GM12878 (cell line): ENCODE measurements around the gene GRK5. TPM values are rescaled to one million over a fixed set of nuclear protein-coding genes. Genes with fewer than 3 reads are reported as not detected.

ENCODE experiments used
- ATAC-seq: fragments of 200-7000 bp; cut with Tn5 transposase; 3 replicates; pipeline ENCODE4 v1.9.1; 2020; ENCODE audit warnings: mild to moderate bottlenecking, moderate library complexity
- BruUV-seq: library from RNA; stranded (reverse); fragments of 400-500 nt; replicated peaks from 2 replicates; lab custom pipeline; 2021; lab: Mats Ljungman, UMichigan
- CTCF ChIA-PET: fragments of 300-600 bp; sonication (Branson Sonifier 250); formaldehyde crosslinking; extraction: SDS; loops from one replicate; lab custom pipeline; 2021; ENCODE audit warnings: inconsistent platforms; lab: Yijun Ruan, JAX
- POLR2A ChIA-PET: fragments of 350-600 bp; formaldehyde crosslinking; extraction: SDS; loops from one replicate; lab custom pipeline; 2021; ENCODE audit warnings: inconsistent platforms; lab: Charles Lee
- RAD21 ChIA-PET: fragments of 300-600 bp; sonication (Branson Sonifier 250); formaldehyde crosslinking; loops from one replicate; lab custom pipeline; 2023; ENCODE audit warnings: antibody characterized with exemption; ENCODE audit not compliant: unreplicated experiment; lab: Charles Lee
- SMC1A ChIA-PET: fragments of 300-600 bp; sonication (Branson Sonifier 250); formaldehyde crosslinking; loops from one replicate; lab custom pipeline; 2023; ENCODE audit not compliant: unreplicated experiment, uncharacterized antibody; lab: Charles Lee
- DNase-seq: peaks from one replicate; pipeline ENCODE4 v3.0.0-alpha.2; 2011; ENCODE audit warnings: low read depth, low spot score
- FAIRE-seq: peaks from 3 replicates; lab custom pipeline; 2011; peaks lifted over from hg19 to GRCh38; lab: Jason Lieb, UNC
- H2AFZ ChIP-seq: 2 replicates; pipeline ENCODE4 v1.6.0; 2011; ENCODE audit warnings: low read depth, low read length, control low read depth; ENCODE audit not compliant: control insufficient read depth
- H3K27ac ChIP-seq: 2 replicates; pipeline ENCODE4 v1.5.1; 2011; ENCODE audit warnings: control low read depth; ENCODE audit not compliant: control insufficient read depth, insufficient read depth
- H3K27me3 ChIP-seq, 2 experiments: replicated peaks in 1 of 2; 2 replicates each; pipeline versions ENCODE4 v1.6.0 to v1.6.1; 2011; ENCODE audit warnings: low read length in 1 of 2; ENCODE audit not compliant: control insufficient read depth in 2 of 2, insufficient read depth in 2 of 2
- H3K36me3 ChIP-seq, 2 experiments: 2 replicates each; pipeline ENCODE4 v1.5.1; 2011; ENCODE audit warnings: low read length in 1 of 2; ENCODE audit not compliant: control insufficient read depth in 2 of 2, insufficient read depth in 2 of 2
- H3K4me1 ChIP-seq: 2 replicates; pipeline ENCODE4 v1.6.1; 2011; ENCODE audit warnings: mild to moderate bottlenecking, low read length, moderate library complexity, mixed read lengths; ENCODE audit not compliant: control insufficient read depth, insufficient read depth
- H3K4me2 ChIP-seq: 2 replicates; pipeline ENCODE4 v1.6.0; 2011; ENCODE audit warnings: control low read depth; ENCODE audit not compliant: control insufficient read depth, insufficient read depth
- H3K4me3 ChIP-seq: fragments of 200-600 bp; sonication (generic); 2 replicates; pipeline ENCODE4 v1.5.1; 2016
- H3K79me2 ChIP-seq: 2 replicates; pipeline ENCODE4 v1.6.0; 2011; ENCODE audit warnings: low read length; ENCODE audit not compliant: control insufficient read depth, insufficient read depth
- H3K9ac ChIP-seq: 2 replicates; pipeline ENCODE4 v1.8.0; 2011; ENCODE audit warnings: low read length, control low read depth, mixed read lengths; ENCODE audit not compliant: control insufficient read depth, insufficient read depth
- H3K9me3 ChIP-seq: replicated peaks from 3 replicates; pipeline ENCODE4 v1.5.1; 2011; ENCODE audit warnings: mild to moderate bottlenecking, low read length; ENCODE audit not compliant: control insufficient read depth, insufficient read depth
- H4K20me1 ChIP-seq: 2 replicates; pipeline ENCODE4 v1.6.0; 2011; ENCODE audit not compliant: control insufficient read depth, insufficient read depth
- BACH1 ChIP-seq: fragments of 450-650 bp; IDR thresholded peaks from 2 replicates; pipeline ENCODE4 v1.6.1; 2017; ENCODE audit warnings: mild to moderate bottlenecking, borderline replicate concordance
- HDGF ChIP-seq: fragments of 450-650 bp; IDR thresholded peaks from 2 replicates; pipeline ENCODE4 v1.6.1; 2016; ENCODE audit warnings: antibody characterized with exemption
- IRF3 ChIP-seq: fragments of 450-650 bp; IDR thresholded peaks from 2 replicates; pipeline ENCODE4 v1.6.1; 2014; ENCODE audit warnings: mild to moderate bottlenecking
- PRDM15 ChIP-seq: fragments of 450-650 bp; formaldehyde crosslinking; IDR thresholded peaks from 2 replicates; pipeline ENCODE4 v1.4.0; 2020; ENCODE audit warnings: mild to moderate bottlenecking, moderate library complexity
- SUPT20H ChIP-seq: IDR thresholded peaks from 2 replicates; pipeline ENCODE4 v1.6.1; 2011; ENCODE audit warnings: low read depth, mild to moderate bottlenecking, low read length, moderate library complexity, borderline replicate concordance; ENCODE audit not compliant: control insufficient read depth
- TAF1 ChIP-seq: IDR thresholded peaks from 2 replicates; pipeline ENCODE4 v1.6.1; 2011; ENCODE audit warnings: mild to moderate bottlenecking, low read depth, low read length, borderline replicate concordance
- ZNF622 ChIP-seq: fragments of 450-650 bp; IDR thresholded peaks from 2 replicates; pipeline ENCODE4 v1.6.1; 2017; ENCODE audit warnings: mild to moderate bottlenecking, inconsistent platforms
- WGBS: methylation state at CpG from one replicate; pipeline ENCODE4 v1.1.6; 2016; ENCODE audit warnings: low lambda C conversion rate; ENCODE audit not compliant: insufficient replicate concordance, insufficient coverage; ENCODE audit errors: missing lambda C conversion rate; 5-methylcytosine and 5-hydroxymethylcytosine counted together
- in situ Hi-C: fragments of 300-500 bp; cut with MboI; formaldehyde crosslinking; loops from 9 replicates; pipeline ENCODE4 v1.14.3; 2018; ENCODE audit warnings: mixed read lengths
- intact Hi-C: fragments of 100-400 bp; cut with micrococcal nuclease; formaldehyde crosslinking; loops from one replicate; pipeline ENCODE4 v1.14.2; 2022; ENCODE audit not compliant: unreplicated experiment
- polyA plus RNA-seq, 11 experiments: library from polyadenylated mRNA; depleted of rRNA in 4 of 11; unstranded in 6 of 11; stranded (reverse) in 5 of 11; fragments of >200 nt; fragmentation: Nextera tagmentation in 4 of 11; fragmentation: Illumina TruSeq in 1 of 11; extraction: Ambion mirVana in 4 of 11; extraction: Trizol in 1 of 11; gene quantifications; 1 replicate in 1 of 11; 2 replicates in 10 of 11; pipeline versions ENCODE4 v1.2.1 to v1.2.3, GENCODE V29; 2011 to 2016; ENCODE audit warnings: inconsistent platforms in 2 of 11, missing spikeins in 2 of 11, low read depth in 1 of 11
- total RNA-seq, 4 experiments: library from RNA; depleted of rRNA in 3 of 4; stranded (reverse); fragments of >200 nt in 3 of 4; fragmentation: Illumina TruSeq in 1 of 4; extraction: Trizol in 1 of 4; gene quantifications; 2 replicates each; pipeline versions ENCODE4 v1.2.1 to v1.2.3, GENCODE V29; 2013 to 2021
- TF ChIP-seq, protein P1 (sequence below): IDR thresholded peaks from 2 replicates; pipeline ENCODE4 v1.6.1; 2011; ENCODE audit warnings: low read depth, mild to moderate bottlenecking, low read length, moderate library complexity, borderline replicate concordance; ENCODE audit errors: extremely low read depth

GRK5 gene
- total and polyA plus RNA-seq, 10 of the 15 experiments (the other 5 are each of a cell fraction or from before 2014, with no cell fraction given) = 0.11 to 22.1 (median 10.0) TPM

DNA sequence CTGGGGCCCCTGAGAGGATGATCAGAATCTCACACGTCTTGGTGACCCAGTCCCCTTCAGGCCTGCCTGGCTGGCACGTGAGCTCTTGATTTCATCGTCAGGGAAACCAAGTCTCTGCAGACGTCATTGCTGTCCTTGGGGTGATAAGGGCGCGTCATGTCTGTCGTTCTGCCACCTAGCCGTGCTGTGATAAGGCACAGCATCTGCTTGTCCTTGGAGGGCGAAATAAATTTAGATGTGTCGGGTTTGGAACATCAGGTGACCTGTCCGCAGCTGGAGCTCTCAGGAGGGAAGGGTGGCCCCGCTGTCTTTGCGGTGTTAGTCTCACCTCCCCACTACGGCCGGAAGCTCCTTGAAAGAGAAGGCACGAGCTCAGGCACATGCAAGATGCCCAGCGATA lies 129.2 kb downstream of the GRK5 start:
- POLR2A ChIA-PET = no interaction called here
- no peak for ATAC-seq
- TF ChIP-seq, protein P1, sequence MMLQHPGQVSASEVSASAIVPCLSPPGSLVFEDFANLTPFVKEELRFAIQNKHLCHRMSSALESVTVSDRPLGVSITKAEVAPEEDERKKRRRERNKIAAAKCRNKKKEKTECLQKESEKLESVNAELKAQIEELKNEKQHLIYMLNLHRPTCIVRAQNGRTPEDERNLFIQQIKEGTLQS = no peak
- TF ChIP-seq BACH1 (no peak), TAF1 (no peak), PRDM15 (CRISPR knock-in tag) (no peak), IRF3 (no peak), SUPT20H (no peak), HDGF (no peak), ZNF622 (no peak)

More for the DNA sequence above, 129.2 kb downstream of the GRK5 start:
- ChIA-PET CTCF (no interaction called here), SMC1A (no interaction called here), RAD21 (interaction anchor here (1.4 kb wide), 1 partner anchor 130 kb away, joined by 3 read pairs; no protein-coding TSS in a partner anchor)
- Histone ChIP-seq H3K79me2 (no peaks in the 10 kb centered on the region), H3K27me3 (no peaks in the 10 kb centered on the region), H4K20me1 (no peaks in the 10 kb centered on the region), H3K9me3 (no peaks in the 10 kb centered on the region), H2AFZ (no peak overlapping the region), H3K9ac (no peak overlapping the region), H3K27ac (no peak overlapping the region), H3K4me3 (no peak overlapping the region), H3K36me3 (peaks cover 6 to 8% of the 10 kb centered on the region in 2 experiments), H3K4me1 (no peaks in the 10 kb centered on the region), H3K4me2 (no peak overlapping the region)
- FAIRE-seq = no peak
- in situ Hi-C loops (no loop called here), intact Hi-C loops (no loop called here)
- no TSS peak for BruUV-seq
- DNase-seq = no peak
- 95% methylated on average over 17 of the region's 17 CpGs for WGBS
